OCI-LY1 (cell line): ENCODE measurements around the gene OVAAL.

Source experiments
- CTCF ChIP-seq: fragments of 200-600 bp; sonication (generic), shearing (Covaris generic); IDR thresholded peaks from 2 replicates; pipeline ENCODE4 v1.5.1; 2017; ENCODE audit warnings: mild to moderate bottlenecking, antibody characterized with exemption, low read length, moderate library complexity, mixed read lengths
- EZH2 ChIP-seq: fragments of 200-600 bp; sonication (generic), shearing (Covaris generic); IDR thresholded peaks from 2 replicates; pipeline ENCODE4 v1.8.0; 2017; ENCODE audit warnings: borderline replicate concordance, mixed run types, mild to moderate bottlenecking, antibody characterized with exemption, low read length, moderate library complexity, mixed read lengths

GRCh38 chr1:180532854-180533253, 25.9 kb upstream of the OVAAL start:
- TF ChIP-seq CTCF, result no peak
- no peak for TF ChIP-seq EZH2
